Muscle of leg (tissue), 11 donors: ENCODE results near the gene NAA40. TPM values are rescaled to one million over a fixed set of nuclear protein-coding genes. Genes with fewer than 3 reads are reported as not detected.

Source experiments
- DNase-seq: peaks from one replicate; pipeline ENCODE4 v3.0.0; 2013
- H3K27ac ChIP-seq: one replicate; pipeline ENCODE4 v1.5.1; 2013; ENCODE audit warnings: mild to moderate bottlenecking, low read length, control low read depth
- H3K27me3 ChIP-seq: one replicate; pipeline ENCODE4 v1.6.1; 2013; ENCODE audit warnings: low read length; ENCODE audit not compliant: control insufficient read depth, insufficient read depth
- H3K36me3 ChIP-seq: one replicate; pipeline ENCODE4 v1.6.1; 2013; ENCODE audit warnings: low read length; ENCODE audit not compliant: control insufficient read depth, insufficient read depth
- H3K4me1 ChIP-seq: one replicate; pipeline ENCODE4 v1.6.1; 2013; ENCODE audit warnings: low read length; ENCODE audit not compliant: control insufficient read depth, insufficient read depth
- H3K4me3 ChIP-seq: one replicate; pipeline ENCODE4 v1.5.1; 2013; ENCODE audit warnings: low read length, control low read depth
- H3K9me3 ChIP-seq: replicated peaks from 2 replicates; pipeline ENCODE4 v1.6.1; 2013; ENCODE audit warnings: low read depth, low read length; ENCODE audit not compliant: control insufficient read depth
- WGBS: methylation state at CpG from one replicate; pipeline ENCODE4 v1.1.5; 2013; ENCODE audit warnings: missing lambda C conversion rate; ENCODE audit not compliant: insufficient coverage; 5-methylcytosine and 5-hydroxymethylcytosine counted together
- polyA plus RNA-seq, 8 donors: library from polyadenylated mRNA; unstranded; fragments of 120-200 nt; gene quantifications; one replicate each; pipeline versions ENCODE4 v1.2.1 to v1.2.3, GENCODE V29; 2013; ENCODE audit warnings: inconsistent platforms in 1 of 8, low replicate concordance in 1 of 8; ENCODE audit not compliant: insufficient read length in 8 of 8, insufficient read depth in 1 of 8
- total RNA-seq: library from RNA; stranded (reverse); fragments of 120-200 nt; gene quantifications from one replicate; pipeline ENCODE4 v1.2.4, GENCODE V29; 2013

The NAA40 gene
- total and polyA plus RNA-seq, 9 donors, result 8.9 to 18.4 (median 16.1) TPM

DNA sequence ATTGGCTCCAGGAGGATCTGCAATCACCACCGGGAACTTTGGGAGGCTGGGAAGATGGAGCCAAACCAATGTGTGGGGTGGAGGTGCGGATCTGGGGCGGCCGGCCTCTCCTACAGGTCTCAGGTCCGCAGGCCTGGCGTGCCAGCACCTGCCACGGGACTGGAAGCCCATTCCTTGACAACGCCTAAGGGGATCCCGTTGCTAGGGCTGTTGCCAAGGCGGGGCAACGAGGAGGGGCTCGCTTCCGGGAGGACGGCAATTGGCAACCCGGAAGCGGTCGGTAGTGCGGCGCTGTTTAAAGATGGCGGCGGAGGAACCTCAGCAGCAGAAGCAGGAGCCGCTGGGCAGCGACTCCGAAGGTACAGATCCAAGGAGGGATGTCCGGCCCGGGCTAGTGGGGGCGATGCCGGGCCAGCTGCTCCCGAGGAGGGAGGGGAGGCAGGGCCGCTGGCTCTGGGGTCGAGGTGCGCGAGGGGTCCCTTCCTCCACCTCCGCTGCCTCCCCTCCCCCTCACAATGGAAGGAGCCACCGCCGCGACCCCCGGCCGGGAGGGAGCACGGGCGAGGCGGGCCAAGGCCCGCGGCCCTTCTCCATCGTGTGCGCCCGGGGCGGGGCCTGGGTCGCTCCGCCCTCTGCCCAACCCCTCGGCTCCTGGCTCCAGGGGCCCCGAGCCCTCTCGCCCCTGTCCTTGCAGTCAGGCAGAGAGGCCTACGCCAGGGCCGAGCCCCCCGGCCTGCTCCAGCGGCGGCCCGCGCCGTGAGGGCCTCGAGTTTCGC is 47.5 kb downstream of the NAA40 start, which contains the start of gene OTUB1:
Gene OTUB1 (plus strand): TSS at position 283 of the 776 bp plus-strand sequence. CDS start 19 bp downstream, at position 302.
- peak; percentile 95 for DNase-seq
- WGBS, result under 1% methylated on average over 54 of the region's 63 CpGs
- H3K4me1 ChIP-seq, result peaks cover 21% of the 10 kb centered on the region
- no peaks in the 10 kb centered on the region for H3K27me3 ChIP-seq
- no peaks in the 10 kb centered on the region for H3K9me3 ChIP-seq
- H3K27ac ChIP-seq, result peak within 1 kb of the TSS; percentile 91
- H3K36me3 ChIP-seq, result peaks cover 30% of the 10 kb centered on the region
- peak within 1 kb of the TSS; percentile 74 for H3K4me3 ChIP-seq

DNA sequence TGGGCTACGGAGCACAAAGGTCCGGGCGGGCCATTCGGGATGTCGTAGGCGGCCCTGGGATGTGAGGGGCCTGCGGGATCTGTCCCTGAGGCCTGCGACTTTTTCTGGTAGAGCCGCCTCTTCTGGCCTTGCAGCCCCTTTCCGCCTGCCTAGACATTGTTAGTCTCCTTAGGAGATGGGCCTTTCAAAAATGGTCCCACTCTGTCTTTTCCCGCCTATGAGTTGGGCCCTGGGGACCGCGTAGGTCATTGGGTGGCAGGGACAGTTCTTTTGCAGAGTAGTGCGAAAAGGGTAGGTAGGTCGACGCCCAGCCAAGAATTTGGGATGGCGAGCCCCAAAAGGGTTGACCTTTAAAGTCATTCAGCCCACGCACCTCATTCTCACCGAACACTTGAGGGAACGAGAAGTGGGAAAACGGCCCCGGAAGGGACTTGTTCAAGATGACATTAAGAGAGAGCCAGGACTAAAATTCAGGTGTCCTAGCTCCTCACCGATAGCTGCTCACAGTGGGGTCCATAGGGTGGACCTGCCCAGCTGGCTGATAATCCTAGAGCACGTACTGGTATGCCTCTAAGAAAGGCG is 48.2 kb downstream of the NAA40 start:
- Histone ChIP-seq H3K9me3 (no peaks in the 10 kb centered on the region), H3K27me3 (no peaks in the 10 kb centered on the region), H3K4me3 (peak overlapping the region; percentile 74), H3K4me1 (peaks cover 21% of the 10 kb centered on the region), H3K27ac (peak overlapping the region; percentile 91), H3K36me3 (peaks cover 32% of the 10 kb centered on the region)
- 27% methylated on average over 18 of the region's 25 CpGs for WGBS
- no peak for DNase-seq

DNA sequence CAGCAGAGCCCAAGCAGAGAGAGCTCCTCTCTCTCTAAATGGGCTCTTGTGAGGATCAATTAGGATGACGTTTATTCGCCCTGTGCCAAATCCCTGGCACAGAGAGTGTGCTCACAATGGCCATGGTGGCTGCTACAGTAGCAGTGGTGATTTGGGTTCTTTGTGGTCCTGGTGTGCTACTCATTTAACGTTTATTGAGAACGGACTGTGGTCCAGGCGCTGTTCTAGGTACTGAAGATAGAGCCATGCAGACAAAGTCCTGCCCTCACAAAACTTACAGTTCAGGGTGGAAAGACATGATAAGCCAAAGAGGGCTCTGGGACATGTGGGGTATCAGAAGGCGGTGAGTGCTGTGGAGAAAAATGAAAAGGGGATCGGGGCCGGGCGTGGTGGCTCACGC is 52.8 kb downstream of the NAA40 start:
- Histone ChIP-seq H3K4me1 (peaks cover 11% of the 10 kb centered on the region), H3K9me3 (no peaks in the 10 kb centered on the region), H3K36me3 (peaks cover 54% of the 10 kb centered on the region), H3K27ac (no peak overlapping the region), H3K4me3 (no peak overlapping the region), H3K27me3 (no peaks in the 10 kb centered on the region)
- no peak for DNase-seq
- WGBS, result 88% methylated on average over 10 of the region's 10 CpGs

DNA sequence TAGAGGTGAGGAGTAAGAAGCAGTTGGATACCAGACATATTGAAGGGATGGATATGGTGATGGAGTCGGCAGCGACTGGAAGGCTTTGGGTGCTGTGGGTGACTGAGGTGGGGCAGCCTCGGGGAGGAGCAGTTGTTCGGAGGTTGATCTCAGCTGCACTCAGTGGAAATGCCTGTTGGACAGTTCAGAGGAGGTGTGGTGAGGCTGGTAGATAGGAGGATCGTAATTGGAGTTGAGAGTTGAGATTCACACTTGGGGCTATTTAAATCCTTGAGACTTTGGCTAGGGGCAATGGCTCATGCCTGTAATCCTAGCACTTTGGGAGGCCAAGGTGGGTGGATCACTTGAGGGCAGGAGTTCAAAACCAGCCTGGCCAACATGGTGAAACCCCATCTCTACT is 54.3 kb downstream of the NAA40 start:
- WGBS, result 85% methylated on average over 4 of the region's 5 CpGs
- Histone ChIP-seq H3K9me3 (no peaks in the 10 kb centered on the region), H3K27ac (no peak overlapping the region), H3K4me1 (no peaks in the 10 kb centered on the region), H3K27me3 (no peaks in the 10 kb centered on the region), H3K36me3 (peaks cover 69% of the 10 kb centered on the region), H3K4me3 (no peak overlapping the region)
- DNase-seq, result no peak

DNA sequence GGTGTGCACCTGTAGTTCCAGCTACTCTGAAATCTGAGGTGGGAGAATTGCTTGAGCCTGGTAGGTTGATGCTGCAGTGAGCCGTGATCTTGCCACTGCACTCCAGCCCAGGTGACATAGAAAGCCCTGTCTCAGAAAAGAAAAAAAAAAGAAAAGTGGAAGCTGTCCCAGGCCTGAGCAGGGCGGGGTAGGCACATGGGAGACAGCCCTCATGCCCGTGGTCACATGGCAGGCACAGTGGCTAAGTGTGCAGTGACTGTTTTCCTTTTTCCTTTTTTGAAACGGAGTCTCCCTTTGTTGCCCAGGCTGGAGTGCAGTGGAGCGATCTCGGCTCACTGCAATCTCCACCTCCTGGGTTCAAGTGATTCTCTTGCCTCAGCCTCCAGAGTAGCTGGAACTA is 55.2 kb downstream of the NAA40 start:
- DNase-seq, result no peak
- H3K4me3 ChIP-seq, result no peak overlapping the region
- 83% methylated on average over 3 of the region's 6 CpGs for WGBS
- peaks cover 66% of the 10 kb centered on the region for H3K36me3 ChIP-seq
- no peaks in the 10 kb centered on the region for H3K9me3 ChIP-seq
- H3K27ac ChIP-seq, result no peak overlapping the region
- H3K4me1 ChIP-seq, result peaks cover 2% of the 10 kb centered on the region
- no peaks in the 10 kb centered on the region for H3K27me3 ChIP-seq

DNA sequence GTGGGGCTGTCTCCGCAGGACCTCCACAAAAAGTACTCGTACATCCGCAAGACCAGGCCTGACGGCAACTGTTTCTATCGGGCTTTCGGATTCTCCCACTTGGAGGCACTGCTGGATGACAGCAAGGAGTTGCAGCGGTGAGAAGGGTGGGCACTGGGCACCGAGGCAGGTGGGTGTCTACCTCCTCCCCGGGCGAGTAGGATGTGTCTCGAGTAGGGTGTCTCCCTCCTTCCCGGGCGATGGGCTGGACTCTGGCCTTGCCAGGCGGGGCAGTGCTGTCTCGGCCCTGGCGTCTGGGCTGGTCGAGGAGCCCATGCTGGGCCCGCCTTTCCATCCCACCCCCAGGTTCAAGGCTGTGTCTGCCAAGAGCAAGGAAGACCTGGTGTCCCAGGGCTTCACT is 57.7 kb downstream of the NAA40 start:
- peaks cover 6% of the 10 kb centered on the region for H3K27me3 ChIP-seq
- H3K27ac ChIP-seq, result no peak overlapping the region
- 82% methylated on average over 16 of the region's 18 CpGs for WGBS
- H3K9me3 ChIP-seq, result no peaks in the 10 kb centered on the region
- no peak overlapping the region for H3K4me3 ChIP-seq
- H3K4me1 ChIP-seq, result peaks cover 25% of the 10 kb centered on the region
- DNase-seq, result no peak
- peaks cover 45% of the 10 kb centered on the region for H3K36me3 ChIP-seq

DNA sequence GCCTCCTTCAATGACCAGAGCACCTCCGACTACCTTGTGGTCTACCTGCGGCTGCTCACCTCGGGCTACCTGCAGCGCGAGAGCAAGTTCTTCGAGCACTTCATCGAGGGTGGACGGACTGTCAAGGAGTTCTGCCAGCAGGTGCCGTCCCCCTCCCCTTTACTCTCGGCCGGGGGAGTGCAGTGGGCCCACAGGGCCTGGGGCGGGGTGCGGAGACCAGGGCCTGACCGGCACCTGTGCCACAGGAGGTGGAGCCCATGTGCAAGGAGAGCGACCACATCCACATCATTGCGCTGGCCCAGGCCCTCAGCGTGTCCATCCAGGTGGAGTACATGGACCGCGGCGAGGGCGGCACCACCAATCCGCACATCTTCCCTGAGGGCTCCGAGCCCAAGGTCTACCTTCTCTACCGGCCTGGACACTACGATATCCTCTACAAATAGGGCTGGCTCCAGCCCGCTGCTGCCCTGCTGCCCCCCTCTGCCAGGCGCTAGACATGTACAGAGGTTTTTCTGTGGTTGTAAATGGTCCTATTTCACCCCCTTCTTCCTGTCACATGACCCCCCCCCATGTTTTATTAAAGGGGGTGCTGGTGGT is 58.4 kb downstream of the NAA40 start:
- no peak for DNase-seq
- peaks cover 42% of the 10 kb centered on the region for H3K36me3 ChIP-seq
- H3K4me1 ChIP-seq, result peaks cover 32% of the 10 kb centered on the region
- WGBS, result 94% methylated on average over 21 of the region's 27 CpGs
- H3K27me3 ChIP-seq, result peaks cover 6% of the 10 kb centered on the region
- H3K4me3 ChIP-seq, result no peak overlapping the region
- H3K9me3 ChIP-seq, result no peaks in the 10 kb centered on the region
- H3K27ac ChIP-seq, result no peak overlapping the region

DNA sequence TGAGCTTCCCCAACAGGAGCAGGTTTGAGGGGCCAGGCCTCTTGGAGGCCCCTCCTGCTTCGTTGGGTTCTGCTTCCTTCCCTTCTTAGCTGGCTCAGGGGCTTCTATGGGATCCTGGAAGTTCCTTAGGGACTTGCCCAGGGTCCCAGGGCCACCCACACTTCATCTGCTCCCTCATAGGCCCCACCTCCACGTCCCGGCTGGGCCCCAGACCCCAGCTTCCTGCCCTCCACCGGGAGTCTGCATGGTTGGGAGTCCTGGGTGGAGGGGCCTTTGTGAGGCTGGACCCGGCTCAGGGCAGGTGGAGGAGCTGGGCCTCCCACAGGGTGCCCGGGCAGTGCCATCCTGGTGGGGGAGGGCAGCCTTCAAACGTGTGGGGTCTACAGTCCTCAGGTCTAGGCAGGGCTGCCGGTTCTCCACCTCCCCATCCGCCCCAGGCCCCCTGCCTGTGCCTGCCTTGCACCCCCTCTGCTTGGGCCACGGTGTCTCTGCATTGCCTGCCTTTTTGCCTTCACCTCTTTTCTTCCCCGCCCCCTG is 59.1 kb downstream of the NAA40 start:
- no peak overlapping the region for H3K27ac ChIP-seq
- no peak for DNase-seq
- H3K36me3 ChIP-seq, result peaks cover 42% of the 10 kb centered on the region
- H3K4me3 ChIP-seq, result no peak overlapping the region
- peaks cover 7% of the 10 kb centered on the region for H3K27me3 ChIP-seq
- no peaks in the 10 kb centered on the region for H3K9me3 ChIP-seq
- 57% methylated on average over 7 of the region's 11 CpGs for WGBS
- H3K4me1 ChIP-seq, result peaks cover 39% of the 10 kb centered on the region

DNA sequence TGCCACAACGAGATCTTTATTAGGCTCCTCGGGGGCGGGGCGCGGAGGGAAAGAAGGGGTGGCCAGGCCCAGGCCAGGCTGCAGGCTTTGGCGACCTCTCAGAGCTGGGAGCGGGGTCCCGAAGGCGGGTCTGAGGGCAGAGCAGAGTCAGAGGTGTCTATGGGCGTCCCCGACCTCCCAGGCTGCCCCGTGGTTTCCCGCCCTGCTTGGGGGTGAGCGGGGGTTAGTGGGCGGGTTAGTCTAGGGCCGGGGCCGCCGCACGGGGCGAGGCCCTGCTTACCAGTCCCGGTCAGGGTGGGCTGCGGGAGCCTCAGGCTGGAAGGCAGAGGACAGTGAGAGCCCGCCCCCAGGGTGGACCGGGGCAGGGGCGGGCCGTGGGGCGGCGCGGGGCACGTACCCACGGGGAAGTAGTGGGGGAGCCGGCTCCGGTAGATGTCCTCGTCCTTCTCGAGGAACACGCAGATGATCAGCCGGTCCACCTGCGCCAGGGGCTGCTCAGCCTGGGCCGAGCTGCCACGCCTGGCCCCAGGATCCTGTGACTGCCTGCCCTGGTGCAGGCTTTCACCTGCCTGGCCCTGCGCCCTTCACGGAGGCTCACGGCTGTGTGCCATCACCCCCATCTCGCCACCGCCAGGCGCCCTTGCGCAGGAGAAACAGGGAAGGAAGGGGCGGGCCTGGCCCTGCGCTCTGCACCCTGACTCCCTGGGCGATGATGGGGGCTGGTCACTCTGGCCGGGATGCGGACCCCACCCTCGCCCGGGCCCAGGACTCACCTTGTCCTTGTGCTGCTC is 60.0 kb downstream of the NAA40 start:
- Histone ChIP-seq H3K9me3 (no peaks in the 10 kb centered on the region), H3K27ac (no peak overlapping the region), H3K4me3 (no peak overlapping the region), H3K27me3 (peaks cover 7% of the 10 kb centered on the region), H3K36me3 (peaks cover 39% of the 10 kb centered on the region), H3K4me1 (peaks cover 43% of the 10 kb centered on the region)
- WGBS, result 44% methylated on average over 54 of the region's 54 CpGs
- DNase-seq, result no peak
